HepG2 (cell line): ENCODE measurements around the gene CD300LF. TPM values are rescaled to one million over a fixed set of nuclear protein-coding genes. Genes with fewer than 3 reads are reported as not detected.

ENCODE experiments used
- BCL3 ChIP-seq: sonication (generic); formaldehyde crosslinking; IDR thresholded peaks from 2 replicates; pipeline ENCODE4 v1.5.1; 2020; ENCODE audit warnings: mild to moderate bottlenecking, missing genetic modification reagents, moderate library complexity
- HINFP ChIP-seq: sonication (generic); formaldehyde crosslinking; IDR thresholded peaks from 2 replicates; pipeline ENCODE4 v1.4.0; 2020; ENCODE audit warnings: low read depth, mild to moderate bottlenecking, missing genetic modification reagents
- IKZF4 ChIP-seq: sonication (generic); formaldehyde crosslinking; IDR thresholded peaks from 2 replicates; pipeline ENCODE4 v1.5.1; 2020; ENCODE audit warnings: borderline replicate concordance, mild to moderate bottlenecking, low read depth, missing genetic modification reagents; ENCODE audit errors: not compliant biosample characterization
- NRL ChIP-seq: sonication (generic); formaldehyde crosslinking; IDR thresholded peaks from 2 replicates; pipeline ENCODE4 v1.5.0; 2020; ENCODE audit warnings: missing genetic modification reagents, mild to moderate bottlenecking, moderate library complexity, borderline replicate concordance
- PRPF4 ChIP-seq: fragments of 200-400 bp; formaldehyde crosslinking; IDR thresholded peaks from 2 replicates; pipeline ENCODE4 v1.6.1; 2016; ENCODE audit warnings: low read length, low read depth; ENCODE audit not compliant: poor library complexity, severe bottlenecking
- SIX4 ChIP-seq: sonication (generic); formaldehyde crosslinking; IDR thresholded peaks from 2 replicates; pipeline ENCODE4 v1.4.0; 2020; ENCODE audit warnings: missing genetic modification reagents
- YEATS4 ChIP-seq: sonication (generic); formaldehyde crosslinking; IDR thresholded peaks from 2 replicates; pipeline ENCODE4 v1.4.0; 2020; ENCODE audit warnings: missing genetic modification reagents, borderline replicate concordance
- ZHX2 ChIP-seq, 2 experiments: sonication (generic) in 1 of 2; formaldehyde crosslinking in 1 of 2; IDR thresholded peaks; 2 replicates each; pipeline versions ENCODE4 v1.6.1 to v1.9.0; 2014 to 2022; ENCODE audit warnings: antibody characterized with exemption in 1 of 2, borderline replicate concordance in 1 of 2, inconsistent platforms in 1 of 2, low read depth in 1 of 2, missing genetic modification reagents in 1 of 2
- ZNF160 ChIP-seq: sonication (generic); formaldehyde crosslinking; IDR thresholded peaks from 2 replicates; pipeline ENCODE4 v1.8.0; 2022; ENCODE audit warnings: mild to moderate bottlenecking, inconsistent platforms, missing genetic modification reagents
- ZNF75D ChIP-seq: sonication (generic); formaldehyde crosslinking; IDR thresholded peaks from 2 replicates; pipeline ENCODE4 v1.8.1; 2023; ENCODE audit warnings: missing genetic modification reagents, mild to moderate bottlenecking, borderline replicate concordance
- ZNF780A ChIP-seq: sonication (generic); formaldehyde crosslinking; IDR thresholded peaks from 2 replicates; pipeline ENCODE4 v1.8.0; 2022; ENCODE audit warnings: mild to moderate bottlenecking, missing genetic modification reagents, moderate library complexity
- ZNF784 ChIP-seq: sonication (generic); formaldehyde crosslinking; IDR thresholded peaks from 2 replicates; pipeline ENCODE4 v1.5.1; 2020; ENCODE audit warnings: missing genetic modification reagents, mild to moderate bottlenecking, borderline replicate concordance
- ZNF800 ChIP-seq: sonication (generic); formaldehyde crosslinking; IDR thresholded peaks from 2 replicates; pipeline ENCODE4 v1.4.0; 2020; ENCODE audit warnings: missing genetic modification reagents
- ZSCAN31 ChIP-seq: sonication (generic); formaldehyde crosslinking; IDR thresholded peaks from 2 replicates; pipeline ENCODE4 v1.5.0; 2020; ENCODE audit warnings: low read depth, mild to moderate bottlenecking, missing genetic modification reagents
- polyA plus RNA-seq, 8 experiments: library from polyadenylated mRNA; depleted of rRNA in 3 of 8; stranded (reverse) in 7 of 8; unstranded in 1 of 8; fragments of >200 nt; fragmentation: Illumina TruSeq in 4 of 8; extraction: Trizol in 4 of 8; gene quantifications; 2 replicates each; pipeline versions ENCODE4 v1.2.1 to v1.2.3, GENCODE V29; 2011 to 2016; ENCODE audit warnings: low read depth in 4 of 8, missing spikeins in 1 of 8, mixed read lengths in 1 of 8; ENCODE audit not compliant: insufficient read depth in 1 of 8
- total RNA-seq, 5 experiments: library from RNA; depleted of rRNA; stranded (reverse); fragments of >200 nt; fragmentation: Illumina TruSeq; extraction: Trizol; gene quantifications; 2 replicates each; pipeline ENCODE4 v1.2.3, GENCODE V29; 2016; ENCODE audit warnings: low read depth in 1 of 5

The CD300LF gene
- total and polyA plus RNA-seq, 2 of the 13 experiments (the other 11 are each of a cell fraction or from before 2014, with no cell fraction given) = not detected

- TF ChIP-seq IKZF4 (CRISPR knock-in tag) = peak; percentile 100
- peak; percentile 99 for TF ChIP-seq ZNF160 (CRISPR knock-in tag)
- TF ChIP-seq ZSCAN31 (CRISPR knock-in tag) = peak; percentile 100
- peak; percentile 97 for TF ChIP-seq SIX4
- peak; percentile 100 for TF ChIP-seq NRL (CRISPR knock-in tag)
- TF ChIP-seq ZNF780A (CRISPR knock-in tag) = peak; percentile 100
- peak; percentile 99 for TF ChIP-seq ZNF800 (CRISPR knock-in tag)
- TF ChIP-seq ZNF75D = peak; percentile 99
- TF ChIP-seq HINFP (CRISPR knock-in tag) = peak; percentile 98
- TF ChIP-seq ZNF784 (CRISPR knock-in tag) = peak; percentile 100
- peak; percentile 98 for TF ChIP-seq YEATS4 (CRISPR knock-in tag)
- no peak for TF ChIP-seq PRPF4
- TF ChIP-seq BCL3 (CRISPR knock-in tag) = peak; percentile 100
- TF ChIP-seq ZHX2 (IDR thresholded peaks at IDR 0.05; ENCODE audit: low read depth) = no peak
- peak; percentile 100 for TF ChIP-seq ZHX2 (CRISPR knock-in tag; IDR thresholded peaks at IDR 0.05; ENCODE audit: borderline replicate concordance)
Observed at GRCh38 chr17:74671031-74671771, 41.5 kb downstream of the CD300LF start (continued).
